HUDEP-2 (cell line): ENCODE results near the gene GNAS-AS1.

Experiments used
- DNase-seq, 76 experiments: peaks; one replicate each; lab custom pipeline; 2025; ENCODE audit not compliant: unreplicated experiment in 76 of 76; lab: John Stamatoyannopoulos, UW

Gene GNAS-AS1

GRCh38 chr20:58813369-58813768 lies 37.3 kb downstream of the GNAS-AS1 start:
- no peak for DNase-seq

GRCh38 chr20:58811334-58811733 lies 39.4 kb downstream of the GNAS-AS1 start:
- no peak for DNase-seq

DNA sequence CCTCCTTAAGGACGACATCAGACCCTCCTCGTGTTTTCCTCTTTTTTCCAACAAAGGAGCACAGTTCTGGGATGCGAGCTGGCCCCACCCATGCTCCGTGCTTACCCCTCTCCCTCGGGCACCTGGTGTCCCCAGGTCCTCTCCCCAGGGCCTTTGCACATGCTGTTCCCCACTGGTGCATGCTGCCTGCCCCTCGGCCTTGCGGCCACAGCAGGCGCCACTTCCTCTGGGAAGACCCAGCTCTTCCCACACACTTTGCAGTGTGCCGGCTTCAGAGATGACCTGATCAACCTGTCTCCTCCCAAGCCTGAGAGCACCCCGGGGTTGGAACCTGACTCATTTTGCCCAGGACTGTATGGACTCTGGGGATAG lies 39.8 kb downstream of the GNAS-AS1 start:
- DNase-seq = no peak

- DNase-seq = no peak
Measured at GRCh38 chr20:58810116-58810878, 40.4 kb downstream of the GNAS-AS1 start.

DNA sequence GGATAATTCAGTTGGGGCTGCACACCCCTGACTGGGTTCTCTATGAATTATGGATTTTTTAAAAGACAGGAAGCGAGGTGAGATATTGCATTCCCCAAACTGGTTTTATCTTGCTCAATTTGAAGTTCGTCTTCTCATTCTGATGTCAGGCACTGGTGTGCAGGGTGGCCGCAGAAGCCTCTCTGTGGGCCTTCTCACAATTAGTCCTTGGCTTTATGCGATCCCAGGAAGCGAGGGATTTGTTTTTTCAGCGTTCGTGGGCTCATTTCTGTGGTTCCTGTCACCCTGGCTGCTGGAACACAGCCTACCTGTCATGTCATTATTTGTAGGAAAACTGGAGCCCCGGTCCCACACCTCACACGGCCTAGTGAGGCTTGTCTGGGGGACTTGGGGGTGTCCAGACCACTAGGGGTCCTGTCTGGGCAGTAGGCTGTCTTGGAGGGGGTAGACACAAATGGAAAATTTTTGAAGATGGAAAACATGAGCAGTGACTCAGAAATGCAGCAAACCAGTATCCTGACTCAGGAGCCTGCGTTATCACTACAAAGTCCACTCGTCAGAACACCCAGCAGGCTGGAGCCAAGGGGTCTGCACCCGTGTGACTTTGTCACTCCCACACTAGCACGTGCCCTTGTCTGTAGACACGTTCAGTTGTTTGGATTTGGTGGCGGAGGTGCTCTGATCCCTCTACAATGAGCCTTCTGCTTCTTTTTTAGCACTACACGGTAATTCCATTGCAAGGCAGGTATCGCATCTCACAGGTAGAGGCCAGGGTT lies 42.2 kb downstream of the GNAS-AS1 start:
- no peak for DNase-seq

DNA sequence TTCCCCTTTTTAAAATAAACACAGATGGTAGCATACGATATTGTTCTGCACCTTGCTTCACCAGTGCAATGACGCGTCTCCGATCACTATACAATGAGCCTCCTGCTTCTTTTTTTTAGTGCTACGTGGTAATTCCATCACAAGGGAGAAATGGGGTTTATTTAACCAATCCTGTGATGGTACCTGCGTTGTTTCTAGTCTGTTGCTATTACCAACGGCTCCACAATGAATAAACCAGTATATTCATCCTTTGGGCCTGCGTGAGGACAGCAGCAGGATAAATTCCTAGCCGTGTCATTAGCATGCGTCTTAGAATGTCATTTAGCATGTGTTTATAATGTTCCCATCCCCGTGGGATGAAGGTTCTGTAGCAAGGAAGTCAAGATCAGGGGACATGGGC lies 42.9 kb downstream of the GNAS-AS1 start:
- DNase-seq = no peak

- no peak for DNase-seq
Measured at GRCh38 chr20:58803533-58803932, 47.2 kb downstream of the GNAS-AS1 start.

GRCh38 chr20:58802061-58802460 lies 48.6 kb downstream of the GNAS-AS1 start:
- no peak for DNase-seq

GRCh38 chr20:58800134-58800871 lies 50.4 kb downstream of the GNAS-AS1 start:
- DNase-seq = no peak

- DNase-seq = no peak
Measured at GRCh38 chr20:58797371-58798338, 53.0 kb downstream of the GNAS-AS1 start.

GRCh38 chr20:58795923-58796245 lies 54.8 kb downstream of the GNAS-AS1 start:
- DNase-seq = no peak

- no peak for DNase-seq
Measured at GRCh38 chr20:58795181-58795922, 55.4 kb downstream of the GNAS-AS1 start.

DNA sequence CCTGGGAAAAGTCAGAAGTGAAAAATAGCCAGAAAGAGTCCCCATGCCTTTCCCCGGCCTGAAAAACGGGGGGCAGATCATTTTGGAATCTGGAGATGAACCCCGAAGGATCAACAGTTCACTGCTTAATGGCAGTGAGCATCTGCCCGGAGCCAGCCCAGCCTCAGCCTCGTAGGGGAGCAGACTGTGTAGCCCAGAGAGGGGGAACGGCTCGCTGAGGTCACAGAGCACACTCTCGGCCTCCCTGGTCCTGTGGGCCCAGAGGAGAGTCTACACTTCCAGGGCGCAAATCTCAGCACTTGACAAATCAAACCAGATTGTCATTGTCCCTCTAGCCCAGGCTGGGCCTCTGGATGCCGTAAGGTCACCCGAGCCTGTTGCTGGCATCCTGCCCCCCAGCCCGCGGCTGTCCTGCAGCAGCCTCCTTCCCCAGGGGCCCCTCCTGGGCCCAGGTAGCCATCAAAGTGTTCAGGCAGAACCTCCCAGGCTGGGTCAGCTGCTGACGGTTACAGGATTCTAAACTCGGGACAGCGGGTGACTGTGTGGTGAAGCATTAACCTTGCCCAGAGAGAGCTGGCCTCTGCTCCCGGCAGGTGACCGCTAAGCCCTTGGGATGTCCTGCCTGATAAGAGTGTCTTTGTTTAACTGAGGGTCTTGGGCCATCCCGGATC lies 56.1 kb downstream of the GNAS-AS1 start:
- DNase-seq = no peak

DNA sequence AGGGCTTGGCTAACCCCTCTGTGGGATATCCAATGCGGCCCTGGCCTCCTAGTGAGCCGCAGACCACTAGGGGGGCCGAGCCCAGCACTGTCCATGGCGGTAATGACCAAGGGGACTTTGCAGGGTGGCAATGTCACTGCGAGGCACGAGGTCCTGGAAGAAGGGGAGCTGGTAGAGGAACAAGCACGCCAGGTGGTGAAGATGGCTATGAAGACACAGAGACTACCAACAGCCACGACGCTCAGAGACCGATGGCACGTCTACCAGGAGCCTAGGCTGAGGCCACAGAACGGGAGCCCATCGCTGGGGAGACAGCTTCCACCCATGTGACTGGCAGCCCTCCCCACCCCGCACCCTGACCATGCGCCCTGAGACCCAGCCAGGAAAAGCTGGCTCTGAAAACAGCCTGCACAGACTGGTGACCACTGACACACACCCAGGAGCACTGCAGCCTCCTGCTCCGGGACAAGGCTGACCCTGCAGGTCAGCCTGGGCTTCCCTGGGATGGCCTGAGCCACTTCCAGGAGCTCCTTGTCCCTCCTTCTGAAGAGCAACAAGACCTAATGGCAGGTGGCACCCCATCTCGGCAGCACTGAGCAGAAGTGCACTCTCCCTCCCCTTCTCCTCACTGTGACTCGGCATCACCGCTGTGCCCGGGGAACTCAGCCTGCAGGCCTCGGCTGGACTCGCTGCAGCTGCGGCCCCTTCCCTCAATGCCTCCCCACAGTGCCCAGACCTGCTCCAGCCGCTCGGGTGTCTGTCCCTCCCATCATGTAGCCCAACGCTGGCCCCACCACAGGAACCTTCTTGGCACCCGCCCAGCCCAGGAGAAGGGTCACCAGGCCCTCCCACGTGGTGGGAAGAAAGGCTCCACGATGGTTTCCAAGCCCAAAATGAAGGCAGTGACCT lies 56.9 kb downstream of the GNAS-AS1 start:
- no peak for DNase-seq

DNA sequence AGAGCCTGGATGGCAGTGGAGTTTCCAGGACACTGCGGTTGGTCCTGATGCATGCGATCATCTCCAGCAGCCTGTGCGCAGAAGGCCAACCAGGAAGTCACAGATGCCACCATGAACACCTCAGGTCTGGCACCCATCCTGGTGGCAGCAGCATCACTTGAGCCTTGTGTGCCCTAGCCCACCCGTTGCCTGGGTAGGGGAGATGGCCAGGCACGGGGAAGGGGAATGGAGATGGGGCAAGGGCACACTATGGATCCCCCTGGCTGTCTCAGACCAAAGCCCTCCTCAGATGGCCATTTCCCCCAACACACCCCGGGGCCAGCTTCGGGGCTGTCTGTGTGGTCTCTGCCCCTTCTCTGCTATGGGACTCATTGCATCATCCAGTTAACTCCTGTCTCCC lies 58.3 kb downstream of the GNAS-AS1 start:
- DNase-seq = no peak

DNA sequence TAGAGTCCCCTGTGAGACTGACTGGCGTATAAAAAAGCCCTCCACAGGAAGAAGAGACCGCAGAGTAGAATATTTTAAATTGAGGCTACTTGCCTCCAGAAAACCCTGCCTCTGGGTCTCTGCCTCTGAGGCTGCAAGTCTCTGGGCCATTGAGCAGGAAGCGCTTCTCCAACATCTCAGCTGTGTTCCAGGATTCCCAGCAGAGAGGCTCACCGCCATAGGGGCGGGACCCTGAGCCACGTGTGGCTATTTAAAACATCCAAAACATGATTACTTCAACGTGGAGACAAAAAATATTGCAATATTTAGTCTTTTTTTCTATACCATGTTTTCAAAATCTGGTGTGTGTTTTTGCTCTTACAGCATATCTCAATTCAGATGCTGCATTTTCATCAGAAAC lies 59.4 kb downstream of the GNAS-AS1 start:
- DNase-seq = no peak

- DNase-seq = no peak
Measured at GRCh38 chr20:58790454-58790853, 60.2 kb downstream of the GNAS-AS1 start.

GRCh38 chr20:58788896-58789544 lies 61.7 kb downstream of the GNAS-AS1 start:
- DNase-seq = no peak
